SK-N-MC (cell line): ENCODE measurements around the gene PLIN3.

Experiments
- FOXP2 ChIP-seq: optimal IDR thresholded peaks from 2 replicates; pipeline ENCODE3; 2011; ENCODE audit warnings: mild to moderate bottlenecking, moderate library complexity; ENCODE audit not compliant: insufficient read depth; ENCODE audit errors: extremely low read length, control extremely low read depth
- POLR2AphosphoS5 ChIP-seq: IDR thresholded peaks from 2 replicates; pipeline ENCODE4 v1.6.1; 2012; ENCODE audit warnings: mild to moderate bottlenecking, low read depth, low read length, borderline replicate concordance

DNA sequence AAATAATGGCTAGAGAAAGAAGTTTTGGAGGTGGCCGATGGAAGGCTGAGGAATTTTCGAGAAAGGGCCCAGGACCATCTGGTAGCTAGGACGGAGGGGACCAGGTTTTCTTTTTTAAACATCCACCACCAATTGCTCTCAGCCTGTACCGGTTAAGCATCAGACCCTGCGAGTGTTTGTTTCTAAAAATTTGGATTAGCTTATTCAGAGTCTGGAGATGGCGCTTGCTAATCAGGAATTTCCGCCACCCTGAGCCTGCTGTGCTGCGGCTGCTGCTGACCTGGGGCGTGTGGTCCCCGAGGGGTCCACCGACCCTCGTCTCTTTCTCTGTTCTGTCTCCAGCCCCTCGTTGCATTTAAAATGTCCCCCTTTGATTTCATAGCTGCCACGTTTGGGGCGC is 43.8 kb upstream of the PLIN3 start:
- TF ChIP-seq POLR2AphosphoS5 (no peak), FOXP2 (no peak)
